Cardiac muscle cell (in vitro differentiated cells and primary cell): ENCODE measurements around the gene HDAC4. TPM values are rescaled to one million over a fixed set of nuclear protein-coding genes. Genes with fewer than 3 reads are reported as not detected.

ENCODE experiments used
- DNase-seq, 2 donors: peaks; one replicate each; pipeline versions ENCODE4 v3.0.0 to v3.0.0-alpha.2; 2010 to 2017; ENCODE audit warnings: low read depth in 1 of 2, low spot score in 1 of 2
- H3K27ac ChIP-seq: fragments of 200-600 bp; sonication (generic); 2 replicates; pipeline ENCODE4 v1.5.1; 2016
- H3K27me3 ChIP-seq: fragments of 200-600 bp; sonication (generic); 2 replicates; pipeline ENCODE4 v1.6.0; 2016; ENCODE audit warnings: control low read depth
- H3K36me3 ChIP-seq: fragments of 200-600 bp; sonication (generic); 2 replicates; pipeline ENCODE4 v1.5.1; 2016; ENCODE audit warnings: control low read depth
- H3K4me1 ChIP-seq: fragments of 200-600 bp; sonication (generic); 2 replicates; pipeline ENCODE4 v1.8.1; 2017; ENCODE audit warnings: low read depth, mild to moderate bottlenecking, mixed run types
- H3K4me3 ChIP-seq: fragments of 200-600 bp; sonication (generic); 2 replicates; pipeline ENCODE4 v1.5.1; 2016; ENCODE audit warnings: mild to moderate bottlenecking
- H3K9me3 ChIP-seq: fragments of 200-600 bp; sonication (generic); 2 replicates; pipeline ENCODE4 v1.5.1; 2017; ENCODE audit warnings: low read depth, mild to moderate bottlenecking, control low read depth
- CTCF ChIP-seq: IDR thresholded peaks from 2 replicates; pipeline ENCODE4 v1.5.1; 2012; ENCODE audit warnings: low read depth, mild to moderate bottlenecking, low read length
- polyA plus RNA-seq: library from polyadenylated mRNA; unstranded; fragments of >200 nt; fragmentation: Nextera tagmentation; extraction: Ambion mirVana; gene quantifications from 2 replicates; pipeline ENCODE4 v1.2.1, GENCODE V29; 2016
- total RNA-seq: library from RNA; depleted of rRNA; stranded (reverse); fragments of >200 nt; gene quantifications from 2 replicates; pipeline ENCODE4 v1.2.3, GENCODE V29; 2016

The HDAC4 gene
- total and polyA plus RNA-seq, 2 experiments from 2014 or later = 7.0 to 41.6 TPM

GRCh38 chr2:239139101-239139500 is 261.7 kb downstream of the HDAC4 start:
- Histone ChIP-seq H3K4me1 (peaks cover 3% of the 10 kb centered on the region), H3K36me3 (peaks cover 2% of the 10 kb centered on the region), H3K27ac (no peak overlapping the region), H3K27me3 (no peaks in the 10 kb centered on the region), H3K9me3 (no peaks in the 10 kb centered on the region), H3K4me3 (no peak overlapping the region)
- no peak for DNase-seq
- no peak for TF ChIP-seq CTCF

DNA sequence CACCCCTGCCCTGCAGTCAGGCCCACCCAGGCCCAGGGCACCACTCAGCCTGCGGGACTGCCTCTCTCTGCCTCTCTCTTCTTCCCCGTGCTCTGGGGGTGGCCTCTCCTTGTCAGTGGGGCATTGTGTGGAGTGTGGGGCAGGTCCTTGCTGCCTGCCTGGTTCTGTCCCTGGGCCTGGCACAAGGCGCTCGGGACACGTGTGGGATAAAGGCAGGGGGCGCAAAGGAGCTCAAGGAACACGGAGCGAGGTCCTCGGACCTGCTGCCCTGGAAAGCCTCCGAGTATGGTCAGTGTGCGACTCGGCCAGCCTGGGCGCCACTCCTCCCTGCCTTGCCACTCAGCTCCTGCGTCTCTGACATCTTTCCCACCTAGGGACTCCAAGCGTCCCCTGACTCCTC is 262.2 kb downstream of the HDAC4 start:
- no peaks in the 10 kb centered on the region for H3K9me3 ChIP-seq
- H3K4me1 ChIP-seq = peaks cover 3% of the 10 kb centered on the region
- DNase-seq = no peak
- H3K27me3 ChIP-seq = no peaks in the 10 kb centered on the region
- no peak overlapping the region for H3K27ac ChIP-seq
- TF ChIP-seq CTCF = no peak
- no peak overlapping the region for H3K4me3 ChIP-seq
- H3K36me3 ChIP-seq = peaks cover 4% of the 10 kb centered on the region

DNA sequence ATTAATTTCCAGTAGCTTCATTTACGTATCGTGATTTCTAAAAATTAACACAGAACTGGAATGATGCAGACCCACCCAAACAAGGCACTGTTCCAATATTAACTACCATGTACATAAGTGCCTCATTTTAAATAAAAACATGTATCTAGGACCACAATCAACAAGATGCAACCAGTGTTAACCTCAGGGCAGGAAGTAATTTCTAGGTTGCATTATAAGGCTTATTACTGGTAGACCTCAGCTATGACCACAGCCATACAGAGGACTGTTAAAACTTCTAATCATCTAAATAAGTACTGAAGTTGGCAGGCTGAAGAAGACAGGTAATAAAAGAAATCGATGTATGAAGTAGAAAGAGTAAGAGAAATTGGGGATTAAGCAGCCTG is 262.9 kb downstream of the HDAC4 start:
- Histone ChIP-seq H3K4me3 (no peak overlapping the region), H3K27me3 (no peaks in the 10 kb centered on the region), H3K4me1 (peaks cover 3% of the 10 kb centered on the region), H3K36me3 (peaks cover 3% of the 10 kb centered on the region), H3K9me3 (no peaks in the 10 kb centered on the region), H3K27ac (no peak overlapping the region)
- no peak for DNase-seq
- no peak for TF ChIP-seq CTCF

GRCh38 chr2:239137165-239137897 is 263.5 kb downstream of the HDAC4 start:
- Histone ChIP-seq H3K4me1 (peaks cover 3% of the 10 kb centered on the region), H3K36me3 (peaks cover 3% of the 10 kb centered on the region), H3K27me3 (no peaks in the 10 kb centered on the region), H3K4me3 (no peak overlapping the region), H3K27ac (no peak overlapping the region), H3K9me3 (no peaks in the 10 kb centered on the region)
- TF ChIP-seq CTCF = no peak
- DNase-seq = peak in 1 of 2 donors; percentile 6

DNA sequence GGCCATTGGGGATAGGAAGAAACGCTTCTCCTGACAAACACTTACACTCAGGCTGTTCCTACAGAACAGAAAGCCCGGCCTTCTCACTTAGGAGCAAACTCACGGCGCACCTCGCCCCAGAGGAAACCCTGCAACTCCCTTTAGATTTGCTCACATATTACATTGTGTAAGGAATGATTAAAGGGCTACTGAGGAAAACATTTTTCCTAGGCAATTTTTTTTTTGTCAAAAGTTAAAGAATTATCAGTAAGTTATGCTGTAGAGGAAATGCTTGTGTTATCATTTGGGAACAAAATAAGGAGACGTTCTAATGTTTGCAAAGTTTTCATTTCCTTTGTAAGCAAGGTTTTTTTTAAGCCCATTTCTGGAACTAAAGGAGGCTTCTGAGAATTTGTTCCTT is 264.1 kb downstream of the HDAC4 start:
- H3K27me3 ChIP-seq = no peaks in the 10 kb centered on the region
- no peaks in the 10 kb centered on the region for H3K9me3 ChIP-seq
- no peak for TF ChIP-seq CTCF
- H3K36me3 ChIP-seq = peaks cover 3% of the 10 kb centered on the region
- H3K4me3 ChIP-seq = no peak overlapping the region
- peaks cover 3% of the 10 kb centered on the region for H3K4me1 ChIP-seq
- H3K27ac ChIP-seq = no peak overlapping the region
- peak in 1 of 2 donors; percentile 70 for DNase-seq
